HG03064 (cell line): ENCODE data around the gene SOX15.

ENCODE experiments used
- ATAC-seq: cut with Tn5 transposase; IDR thresholded peaks from one replicate; pipeline ENCODE4 v1.9.1; 2021; ENCODE audit warnings: low read depth; ENCODE audit not compliant: unreplicated experiment

SOX15 gene

GRCh38 chr17:7559320-7560171 is 30.3 kb downstream of the SOX15 start:
- no peak for ATAC-seq

GRCh38 chr17:7558544-7559319 is 31.2 kb downstream of the SOX15 start, which contains the start of gene TNFSF13:
TSS of gene TNFSF13 (plus strand) at chr17:7558750. CDS start at chr17:7559040, 290 bp downstream.
- no peak for ATAC-seq

GRCh38 chr17:7557775-7558543 is 31.9 kb downstream of the SOX15 start:
- ATAC-seq: no peak

- no peak for ATAC-seq
Observed at GRCh38 chr17:7557147-7557764, 32.6 kb downstream of the SOX15 start.

DNA sequence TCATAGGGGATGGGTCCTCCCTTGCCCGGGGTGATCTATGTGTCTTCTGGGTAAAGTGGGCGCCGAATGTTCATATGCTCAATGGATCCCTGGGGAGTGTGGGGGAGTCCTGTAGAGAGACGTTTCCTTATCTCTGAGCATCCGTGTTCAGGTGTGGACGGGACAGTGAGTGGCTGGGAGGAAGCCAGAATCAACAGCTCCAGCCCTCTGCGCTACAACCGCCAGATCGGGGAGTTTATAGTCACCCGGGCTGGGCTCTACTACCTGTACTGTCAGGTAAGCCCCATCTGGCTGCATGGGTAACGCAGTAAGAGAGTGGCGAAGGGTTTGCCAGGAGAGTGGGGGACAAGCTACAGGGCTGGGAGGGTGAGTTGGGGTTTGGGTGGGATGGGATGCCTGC is 33.3 kb downstream of the SOX15 start:
- ATAC-seq: no peak

- ATAC-seq: no peak
Observed at GRCh38 chr17:7555320-7555948, 34.5 kb downstream of the SOX15 start.

DNA sequence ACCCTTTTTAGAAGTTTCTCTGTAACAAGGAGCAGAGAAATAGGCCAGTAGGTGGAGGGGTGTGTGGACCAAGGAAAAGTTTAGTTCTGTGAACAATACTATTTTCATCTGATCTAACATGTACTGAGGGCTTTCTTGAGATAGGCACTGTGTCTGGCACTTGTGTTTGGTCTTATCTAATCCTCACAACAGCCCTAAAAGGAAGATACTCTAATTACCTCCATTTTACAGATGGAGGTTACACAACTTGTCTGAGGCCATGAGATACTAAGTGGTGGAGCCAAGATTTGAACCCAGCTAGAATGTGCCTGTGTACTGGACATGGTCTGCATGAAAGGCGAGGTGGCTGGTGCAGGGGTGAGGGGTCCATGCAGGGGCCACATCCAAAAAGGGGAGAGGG is 36.5 kb downstream of the SOX15 start:
- no peak for ATAC-seq

DNA sequence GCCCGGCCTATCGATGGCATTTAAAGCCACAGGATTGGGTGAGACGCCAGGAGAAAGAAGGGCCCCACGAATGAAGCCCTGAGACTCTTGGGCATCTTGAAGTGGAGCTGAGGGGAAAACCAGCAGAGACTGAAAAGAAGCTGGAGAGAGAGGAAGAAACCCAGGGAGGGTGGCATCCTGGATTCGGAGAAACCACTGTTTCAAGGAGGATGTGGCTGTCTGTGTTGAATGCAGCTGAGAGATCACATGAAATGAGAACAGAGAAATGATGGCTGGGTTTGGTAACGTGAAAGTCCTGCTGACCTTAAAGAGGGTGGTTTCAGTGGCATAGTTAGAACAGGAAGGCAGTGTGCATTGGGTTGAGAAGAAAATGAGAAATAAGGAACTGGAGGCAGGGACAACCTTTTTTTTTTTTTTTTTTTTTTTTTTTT is 37.3 kb downstream of the SOX15 start:
- no peak for ATAC-seq

DNA sequence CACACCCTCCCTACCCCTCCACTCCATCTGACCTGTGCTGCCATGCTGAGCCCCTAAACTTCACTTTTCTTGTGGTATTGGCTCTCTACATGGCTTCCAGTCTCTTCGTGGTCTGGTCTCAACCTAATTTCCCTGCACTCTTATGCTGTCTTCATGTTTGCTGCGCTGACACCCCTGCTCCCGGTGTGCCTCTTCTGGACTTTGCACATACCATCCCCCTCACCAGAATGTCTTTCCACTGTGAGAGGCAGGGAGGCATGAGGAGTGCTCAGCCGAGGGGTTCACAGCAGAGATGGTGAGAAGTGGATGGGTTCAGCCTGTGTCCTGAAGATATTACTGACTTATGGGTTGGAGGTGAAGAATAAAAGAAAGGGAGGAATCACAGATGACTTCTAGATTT is 38.5 kb downstream of the SOX15 start:
- ATAC-seq: no peak

DNA sequence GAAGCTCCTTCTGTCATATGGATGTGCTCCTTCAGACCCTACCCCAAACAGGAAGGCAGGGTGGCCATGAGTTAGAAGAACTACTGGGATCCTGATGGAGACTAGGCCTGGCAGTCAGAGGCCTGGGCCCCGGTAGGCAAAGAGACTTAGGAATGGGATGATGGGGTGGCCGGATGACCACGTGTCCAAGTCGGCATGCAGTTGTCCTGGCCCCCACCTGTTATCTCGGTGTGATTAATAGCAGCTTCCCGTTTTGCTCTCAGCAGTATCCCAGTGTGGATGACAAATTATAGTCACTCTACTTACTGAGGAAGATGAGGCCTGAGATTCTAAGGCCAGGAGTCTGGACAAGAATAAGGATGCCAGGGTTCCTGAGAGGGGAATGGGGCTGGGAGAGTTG is 39.5 kb downstream of the SOX15 start:
- no peak for ATAC-seq

DNA sequence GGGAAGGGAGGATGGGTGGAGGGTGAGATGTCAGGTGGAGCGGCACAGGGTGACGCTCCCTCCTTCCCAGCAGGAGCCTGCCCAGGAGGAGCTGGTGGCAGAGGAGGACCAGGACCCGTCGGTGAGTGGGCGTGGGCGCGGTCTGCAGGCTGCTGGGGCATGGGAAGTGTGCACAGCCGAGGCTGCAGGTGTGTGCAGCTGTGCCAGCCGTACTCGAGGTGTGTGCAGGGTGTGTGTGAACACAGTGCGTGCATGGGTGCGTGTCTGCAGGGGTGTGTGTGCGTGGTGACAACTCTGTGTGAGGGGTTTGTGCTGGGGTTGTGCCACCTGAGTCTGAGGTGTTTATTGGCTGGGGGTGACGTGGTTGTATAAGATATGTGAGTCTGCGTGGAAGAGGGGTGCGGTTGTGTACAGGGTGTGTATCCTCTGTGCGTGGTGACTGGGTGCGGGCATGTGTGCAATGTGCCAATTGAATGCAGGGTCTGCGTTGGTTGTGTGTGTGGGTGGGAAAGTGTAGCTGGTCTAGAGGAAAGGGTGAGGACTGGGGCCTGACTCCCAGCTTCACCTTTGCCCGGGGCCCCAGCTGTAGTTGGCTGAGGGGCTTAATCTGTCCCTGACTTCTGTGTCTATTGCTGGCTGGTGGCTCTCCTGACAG is 40.4 kb downstream of the SOX15 start:
- ATAC-seq: no peak

DNA sequence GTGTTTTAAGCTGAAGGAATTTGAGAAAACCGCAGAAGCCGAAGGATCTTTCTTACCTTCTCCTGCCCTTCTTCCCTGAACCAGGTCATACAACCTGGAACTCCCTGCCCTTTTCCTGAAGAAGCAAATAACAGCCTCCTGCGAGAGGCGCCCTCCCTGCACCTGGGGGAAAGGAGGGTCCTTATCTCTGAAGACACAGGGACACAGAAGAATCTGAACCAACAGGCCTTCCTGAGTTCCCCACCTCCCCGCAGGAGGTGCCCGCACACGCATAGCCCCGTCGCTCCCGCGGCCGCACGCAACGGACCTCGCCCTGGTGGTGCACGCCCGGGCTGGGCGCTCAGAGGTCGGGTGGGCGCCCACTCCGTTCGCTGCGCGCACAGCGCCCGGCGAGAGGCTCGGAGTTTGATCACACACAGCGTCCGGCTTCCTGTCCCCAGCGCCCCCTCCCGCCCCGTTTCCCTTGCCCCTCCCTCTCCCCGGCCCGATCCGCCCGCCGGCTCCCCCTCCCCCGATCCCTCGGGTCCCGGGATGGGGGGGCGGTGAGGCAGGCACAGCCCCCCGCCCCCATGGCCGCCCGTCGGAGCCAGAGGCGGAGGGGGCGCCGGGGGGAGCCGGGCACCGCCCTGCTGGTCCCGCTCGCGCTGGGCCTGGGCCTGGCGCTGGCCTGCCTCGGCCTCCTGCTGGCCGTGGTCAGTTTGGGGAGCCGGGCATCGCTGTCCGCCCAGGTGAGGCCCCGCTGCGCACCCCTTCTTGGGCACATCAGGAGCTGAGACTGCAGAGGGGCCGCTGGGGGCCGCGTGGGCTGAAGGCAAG is 41.1 kb downstream of the SOX15 start, which contains the start of gene TNFSF12:
TNFSF12 (plus strand) TSS at position 474 of the 816 bp plus-strand sequence; CDS start at position 570, 96 bp downstream.
- no peak for ATAC-seq

- ATAC-seq: no peak
Observed at GRCh38 chr17:7544911-7545310, 45.0 kb downstream of the SOX15 start.

GRCh38 chr17:7541074-7541621 is 48.7 kb downstream of the SOX15 start:
- ATAC-seq: no peak

DNA sequence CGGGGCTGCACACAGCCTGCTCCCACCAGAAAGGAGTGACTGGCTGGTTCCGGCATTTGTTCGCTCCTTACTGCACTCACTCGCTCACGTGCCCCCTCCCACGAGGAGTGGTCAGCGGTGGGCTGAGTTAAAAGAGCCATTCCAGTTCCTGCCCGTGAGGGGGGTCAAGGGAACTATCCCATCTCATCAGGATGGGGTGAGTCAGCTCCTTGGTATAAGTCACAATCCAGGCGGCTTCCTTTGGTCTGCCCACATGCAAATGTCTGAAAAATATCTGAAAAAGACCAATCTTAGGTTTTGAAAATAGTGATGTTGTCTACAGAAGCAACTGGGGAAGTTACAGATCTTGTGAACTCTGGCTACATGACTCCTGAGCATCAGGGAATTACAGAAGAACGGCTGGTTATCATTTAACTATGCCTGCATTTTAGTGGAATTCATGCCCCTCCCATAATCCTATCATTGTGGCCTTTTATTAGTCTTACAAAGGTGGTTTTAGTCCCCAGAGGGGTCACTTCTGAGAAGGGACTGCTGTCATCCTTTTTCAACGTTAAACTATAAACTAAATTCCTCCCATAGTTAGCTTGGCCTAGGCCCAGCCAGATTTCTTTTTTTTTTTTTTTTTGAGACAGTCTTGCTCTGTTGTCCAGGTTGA is 50.9 kb downstream of the SOX15 start:
- no peak for ATAC-seq
